B cell (primary cell): ENCODE results near the gene MRO.

Source experiments
- CTCF ChIP-seq: fragments of 200-600 bp; IDR thresholded peaks from one replicate; pipeline ENCODE4 v1.8.0; 2022; ENCODE audit warnings: antibody characterized with exemption, mild to moderate bottlenecking
- EZH2 ChIP-seq: IDR thresholded peaks from 2 replicates; pipeline ENCODE4 v1.6.1; 2012; ENCODE audit warnings: borderline replicate concordance, low read depth, mild to moderate bottlenecking, moderate library complexity, low read length; ENCODE audit not compliant: insufficient read depth, poor library complexity, severe bottlenecking

GRCh38 chr18:50806208-50806616 lies 13.6 kb downstream of the MRO start:
- TF ChIP-seq EZH2 (no peak), CTCF (no peak)
